GM12865 (cell line): ENCODE data around the gene MPIG6B.

ENCODE experiments used
- DNase-seq: peaks from one replicate; pipeline ENCODE4 v3.0.0; 2010; ENCODE audit warnings: low read depth
- H3K4me3 ChIP-seq: 2 replicates; pipeline ENCODE4 v1.5.1; 2011; ENCODE audit warnings: mild to moderate bottlenecking, low read depth, low read length, control low read depth
- TF ChIP-seq, protein P1 (sequence below): IDR thresholded peaks from 2 replicates; pipeline ENCODE4 v1.5.1; 2011; ENCODE audit warnings: low read length, control low read depth, low read depth, inconsistent platforms; ENCODE audit not compliant: insufficient read depth; ENCODE audit errors: missing control alignments

Gene MPIG6B

DNA sequence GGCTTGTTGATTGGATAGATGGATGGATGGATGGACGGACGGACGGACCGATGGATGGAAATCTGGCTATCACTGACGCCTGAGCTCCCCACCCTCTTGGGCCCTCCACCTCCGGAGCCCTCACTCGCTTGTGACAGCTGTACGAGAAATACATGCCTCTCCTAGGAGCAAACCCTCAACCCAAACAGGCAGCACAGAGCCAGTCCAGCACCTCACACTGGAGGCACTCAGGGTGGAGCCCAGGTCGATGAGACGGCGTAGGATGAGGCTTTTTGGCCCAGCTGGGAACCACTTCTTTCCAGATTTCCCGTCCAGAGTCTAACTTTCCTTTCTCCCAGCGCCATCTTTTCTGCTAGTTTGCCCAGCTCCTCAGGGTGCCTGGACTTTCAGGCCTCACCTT lies 39.6 kb upstream of the MPIG6B start:
- H3K4me3 ChIP-seq = no peak overlapping the region
- DNase-seq = no peak
- TF ChIP-seq, protein P1, sequence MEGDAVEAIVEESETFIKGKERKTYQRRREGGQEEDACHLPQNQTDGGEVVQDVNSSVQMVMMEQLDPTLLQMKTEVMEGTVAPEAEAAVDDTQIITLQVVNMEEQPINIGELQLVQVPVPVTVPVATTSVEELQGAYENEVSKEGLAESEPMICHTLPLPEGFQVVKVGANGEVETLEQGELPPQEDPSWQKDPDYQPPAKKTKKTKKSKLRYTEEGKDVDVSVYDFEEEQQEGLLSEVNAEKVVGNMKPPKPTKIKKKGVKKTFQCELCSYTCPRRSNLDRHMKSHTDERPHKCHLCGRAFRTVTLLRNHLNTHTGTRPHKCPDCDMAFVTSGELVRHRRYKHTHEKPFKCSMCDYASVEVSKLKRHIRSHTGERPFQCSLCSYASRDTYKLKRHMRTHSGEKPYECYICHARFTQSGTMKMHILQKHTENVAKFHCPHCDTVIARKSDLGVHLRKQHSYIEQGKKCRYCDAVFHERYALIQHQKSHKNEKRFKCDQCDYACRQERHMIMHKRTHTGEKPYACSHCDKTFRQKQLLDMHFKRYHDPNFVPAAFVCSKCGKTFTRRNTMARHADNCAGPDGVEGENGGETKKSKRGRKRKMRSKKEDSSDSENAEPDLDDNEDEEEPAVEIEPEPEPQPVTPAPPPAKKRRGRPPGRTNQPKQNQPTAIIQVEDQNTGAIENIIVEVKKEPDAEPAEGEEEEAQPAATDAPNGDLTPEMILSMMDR = no peak

DNA sequence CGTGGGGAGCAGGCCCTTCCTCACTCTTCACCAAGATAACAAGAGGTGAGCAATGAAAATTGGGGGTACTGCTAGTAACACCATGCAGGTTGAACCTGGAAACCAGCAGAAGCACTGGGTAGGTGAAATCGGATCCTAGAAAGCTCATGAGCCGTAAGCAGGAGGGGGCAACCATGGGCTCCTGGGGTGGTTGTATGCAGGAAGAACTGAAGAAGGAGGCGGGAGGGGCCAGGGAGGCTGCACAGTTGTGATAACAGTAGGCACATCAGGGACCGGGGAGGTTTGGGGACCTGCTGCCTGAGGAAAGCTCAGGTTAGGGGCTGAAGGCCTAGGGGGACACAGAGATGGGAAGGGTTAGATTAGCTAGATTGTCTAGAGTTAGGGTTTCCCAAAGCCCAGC lies 36.7 kb upstream of the MPIG6B start:
- H3K4me3 ChIP-seq = no peak overlapping the region
- TF ChIP-seq, protein P1 = no peak
- DNase-seq = no peak

DNA sequence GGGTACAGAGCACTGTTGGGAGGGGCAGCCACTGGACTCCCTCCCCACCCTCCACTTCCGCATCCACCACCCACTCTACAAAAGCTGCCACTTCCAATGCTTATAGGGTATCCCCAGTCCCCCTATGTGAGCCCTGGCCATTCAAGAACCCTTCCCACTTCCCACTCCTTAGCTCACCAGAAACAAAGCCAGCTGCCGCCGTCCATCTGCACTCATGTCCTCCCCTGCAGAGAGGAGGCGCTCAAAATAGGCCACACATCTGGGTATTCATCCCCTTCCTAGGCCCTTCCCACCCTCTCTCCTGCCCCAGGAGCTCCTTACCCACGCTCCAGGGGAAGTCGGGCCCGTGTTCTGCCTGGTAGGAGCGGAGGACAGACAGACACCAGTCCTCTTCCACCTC lies 35.9 kb upstream of the MPIG6B start:
- TF ChIP-seq, protein P1 = no peak
- DNase-seq = no peak
- H3K4me3 ChIP-seq = no peak overlapping the region

DNA sequence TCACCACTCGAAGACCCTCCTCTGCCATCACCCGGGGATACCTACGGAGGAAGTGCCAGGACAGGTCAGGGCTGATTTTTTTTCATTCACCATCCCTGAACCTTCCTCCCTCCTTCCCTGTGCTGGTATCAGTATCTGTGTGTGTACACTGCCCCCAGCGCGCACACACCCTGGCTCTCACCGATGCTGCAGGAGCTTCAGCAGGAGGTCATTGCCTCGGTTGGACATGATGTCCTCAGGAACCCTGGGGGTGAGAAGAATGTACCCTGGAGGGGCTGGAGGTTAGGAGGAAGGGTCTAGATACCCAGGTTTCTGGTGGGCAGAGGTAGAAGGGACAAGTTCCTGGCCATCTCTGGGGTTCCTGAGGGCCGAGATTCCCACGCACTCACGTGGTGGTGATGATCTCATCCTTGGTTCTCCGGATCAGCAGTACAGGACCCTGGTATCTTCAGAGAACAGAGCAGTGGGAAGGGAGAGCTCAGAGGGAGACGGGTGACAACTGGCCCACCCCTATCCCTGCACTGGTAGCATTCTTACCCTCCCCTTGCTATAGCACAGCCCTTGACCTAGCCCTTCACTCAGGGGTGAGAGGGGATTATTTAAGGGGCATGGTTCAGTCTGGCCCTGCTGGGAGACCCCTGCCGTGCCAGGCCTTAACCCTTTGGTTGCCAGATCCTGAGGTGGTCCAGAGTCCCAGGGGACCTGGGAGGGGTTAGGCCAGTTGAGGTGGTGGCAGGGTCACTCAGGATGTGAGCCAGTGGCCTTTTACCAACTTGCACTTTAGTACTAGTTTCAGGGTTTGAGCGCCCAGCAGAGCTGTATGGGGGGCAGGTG lies 35.1 kb upstream of the MPIG6B start:
- DNase-seq = no peak
- no peak overlapping the region for H3K4me3 ChIP-seq
- TF ChIP-seq, protein P1 = no peak

DNA sequence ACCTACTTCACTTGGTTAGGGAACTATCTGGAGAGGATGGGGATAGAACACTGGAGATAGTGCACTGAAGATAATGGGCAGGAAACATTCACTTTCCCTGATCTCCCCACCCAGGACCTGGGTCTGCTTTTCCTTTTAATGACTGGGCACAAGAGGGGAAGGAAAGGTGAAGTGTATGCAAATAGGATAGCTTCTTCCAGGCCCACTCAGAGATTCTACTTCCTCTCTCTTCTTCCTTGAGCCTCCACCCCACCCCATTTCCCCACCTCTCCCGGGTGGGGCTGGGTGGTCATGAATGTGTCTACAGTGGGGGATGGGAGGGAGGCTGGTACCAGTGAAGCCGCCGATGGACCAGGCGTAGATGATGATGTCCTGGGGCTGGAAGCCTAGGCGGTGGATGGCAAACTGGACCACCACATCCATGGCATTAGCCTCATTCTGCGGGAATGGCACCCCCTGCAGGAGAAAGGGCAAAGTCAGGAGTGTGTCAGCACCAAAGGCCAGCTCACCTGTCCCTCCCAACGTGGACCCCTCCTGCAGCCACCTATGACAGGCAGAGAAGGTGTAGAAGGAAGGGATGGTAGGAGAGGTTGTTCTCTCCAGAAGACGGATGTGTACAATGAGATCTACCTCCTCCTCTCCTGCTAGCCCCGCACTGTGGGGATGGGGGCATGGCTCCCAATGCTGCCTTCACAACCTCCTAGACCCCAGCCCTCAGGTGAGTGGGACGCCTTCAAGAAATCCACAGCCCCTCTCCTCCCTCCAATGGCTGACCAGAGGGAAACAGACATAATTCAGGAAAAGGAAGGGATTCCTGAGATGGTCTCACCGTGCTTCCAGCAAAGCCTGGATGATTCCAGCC lies 33.7 kb upstream of the MPIG6B start:
- H3K4me3 ChIP-seq = no peak overlapping the region
- TF ChIP-seq, protein P1 = peak; percentile 52
- no peak for DNase-seq

DNA sequence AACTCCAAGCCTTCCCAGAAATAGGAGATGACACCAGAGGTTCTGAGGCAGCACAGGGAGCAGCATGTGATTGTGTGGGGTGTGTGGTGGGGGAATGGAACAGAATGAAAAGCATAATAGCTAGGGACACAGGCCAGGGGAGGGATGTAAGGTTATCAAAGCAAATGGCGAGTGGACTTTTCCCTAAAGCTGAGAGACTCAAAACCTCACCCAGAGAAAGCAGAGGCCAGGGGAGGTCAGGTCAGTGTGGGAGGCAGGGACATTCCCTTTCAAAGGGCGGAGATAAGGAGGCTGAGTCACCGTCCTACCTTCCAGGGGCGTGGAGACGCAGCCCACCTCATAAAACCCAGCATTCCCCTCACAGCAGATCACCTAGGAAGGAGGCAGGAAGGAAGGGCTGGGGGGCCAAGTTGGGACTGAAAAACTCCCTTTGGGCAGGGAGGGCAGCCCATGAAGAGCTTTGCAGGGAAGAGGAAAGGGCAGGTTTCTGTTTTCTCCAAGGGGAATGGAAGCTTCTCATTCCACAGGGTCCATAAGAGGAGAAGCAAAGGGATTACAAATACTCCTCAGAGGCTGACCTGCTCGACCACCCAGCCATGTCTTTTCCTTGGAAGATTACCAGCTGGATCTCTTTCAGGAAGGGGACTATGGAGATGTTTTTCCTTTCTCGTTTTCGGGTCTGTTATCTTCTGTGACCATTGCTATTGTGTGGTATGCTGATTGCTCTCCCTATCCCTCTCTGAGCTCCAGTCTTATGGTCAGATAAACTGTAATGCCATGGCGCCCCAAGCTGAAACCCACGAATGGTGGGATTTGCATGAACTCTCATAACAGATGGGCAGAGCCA lies 32.7 kb upstream of the MPIG6B start:
- no peak overlapping the region for H3K4me3 ChIP-seq
- TF ChIP-seq, protein P1 = no peak
- DNase-seq = no peak
